Aorta (tissue), 5 donors: ENCODE data around the gene SMYD3. TPM values are rescaled to one million over a fixed set of nuclear protein-coding genes. Genes with fewer than 3 reads are reported as not detected.

Source experiments
- ATAC-seq: fragments of 200-7000 bp; cut with Tn5 transposase; one replicate; pipeline ENCODE4 v1.9.1; 2022; ENCODE audit warnings: moderate library complexity; ENCODE audit not compliant: low FRiP score
- DNase-seq, 2 donors: peaks; one replicate each; pipeline ENCODE4 v3.0.0-alpha.2; 2020
- H3K27ac ChIP-seq, 2 donors: one replicate each; pipeline ENCODE4 v1.5.1; 2013; ENCODE audit warnings: low read length in 2 of 2, mild to moderate bottlenecking in 2 of 2, moderate library complexity in 2 of 2, control low read depth in 1 of 2, inconsistent platforms in 1 of 2, low read depth in 1 of 2
- H3K27me3 ChIP-seq, 2 donors: one replicate each; pipeline ENCODE4 v1.6.1; 2013; ENCODE audit warnings: control low read depth in 1 of 2, low read length in 1 of 2, mild to moderate bottlenecking in 1 of 2, moderate library complexity in 1 of 2; ENCODE audit not compliant: insufficient read depth in 2 of 2, control insufficient read depth in 1 of 2
- H3K36me3 ChIP-seq, 2 donors: one replicate each; pipeline ENCODE4 v1.6.1; 2013; ENCODE audit warnings: control low read depth in 1 of 2, low read length in 1 of 2, mild to moderate bottlenecking in 1 of 2; ENCODE audit not compliant: insufficient read depth in 2 of 2, control insufficient read depth in 1 of 2
- H3K4me1 ChIP-seq, 2 donors: one replicate each; pipeline ENCODE4 v1.6.1; 2013; ENCODE audit warnings: low read length in 2 of 2, control low read depth in 1 of 2, mild to moderate bottlenecking in 1 of 2, moderate library complexity in 1 of 2; ENCODE audit not compliant: insufficient read depth in 2 of 2, control insufficient read depth in 1 of 2
- H3K4me3 ChIP-seq, 2 donors: one replicate each; pipeline ENCODE4 v1.5.1; 2013; ENCODE audit warnings: low read length in 2 of 2, control low read depth in 1 of 2, mild to moderate bottlenecking in 1 of 2
- H3K9me3 ChIP-seq: one replicate; pipeline ENCODE4 v1.6.1; 2013; ENCODE audit warnings: mild to moderate bottlenecking, low read length; ENCODE audit not compliant: control insufficient read depth
- WGBS, 2 donors: extraction: QIAGEN DNeasy Blood & Tissue Kit; methylation state at CpG; one replicate each; pipeline ENCODE4 v1.1.7; 2013; 5-methylcytosine and 5-hydroxymethylcytosine counted together
- intact Hi-C, 2 donors: fragments of 100-400 bp; cut with DNase I; formaldehyde crosslinking; loops; one replicate each; pipeline versions ENCODE4 v1.14.2 to v1.15.0; 2022
- polyA plus RNA-seq, 2 donors: library from polyadenylated mRNA; stranded (reverse); fragments of 200-250 nt; gene quantifications; one replicate each; pipeline ENCODE4 v1.2.3, GENCODE V29; 2013
- total RNA-seq, 2 donors: library from RNA; stranded (reverse); fragmentation: NEBNext Ultra II Directional; extraction: Animal tissue kit (Norgen Biotek cat#: 25700); gene quantifications; one replicate each; pipeline ENCODE4 v1.2.1, GENCODE V29; 2021
- donor health status: healthy with polysubstance abuse.
- donor health status: Bipolar disorder and iron deficiency.
- donor health status: DM: no; HTN: no; CAD: no.
- donor health status: DM: no; HTN: no; CAD: no.
- donor health status: DM: yes; HTN: yes; CAD: no.

SMYD3 gene
- total and polyA plus RNA-seq, 4 donors: 6.0 to 29.1 (median 11.1) TPM

- DNase-seq (no peak), ATAC-seq (no peak)
- no peak overlapping the region for H3K4me3 ChIP-seq
- no peaks in the 10 kb centered on the region for H3K36me3 ChIP-seq
- H3K4me1 ChIP-seq: no peaks in the 10 kb centered on the region
- H3K27me3 ChIP-seq: no peaks in the 10 kb centered on the region
- intact Hi-C loops: no loop called here
- H3K27ac ChIP-seq: no peak overlapping the region
- H3K9me3 ChIP-seq: no peaks in the 10 kb centered on the region
- 61 to 65% methylated on average over 7 of the region's 7 CpGs for WGBS, 2 donors
Measured at GRCh38 chr1:246283771-246284410, 223.2 kb downstream of the SMYD3 start.

- no peaks in the 10 kb centered on the region for H3K36me3 ChIP-seq
- no peaks in the 10 kb centered on the region for H3K4me1 ChIP-seq
- no peak overlapping the region for H3K4me3 ChIP-seq
- ATAC-seq (no peak), DNase-seq (no peak)
- H3K27ac ChIP-seq: no peak overlapping the region
- no peaks in the 10 kb centered on the region for H3K27me3 ChIP-seq
- intact Hi-C loops: no loop called here
- 58 to 64% methylated on average over 1 of the region's 1 CpG for WGBS, 2 donors
- H3K9me3 ChIP-seq: no peaks in the 10 kb centered on the region
Measured at GRCh38 chr1:246281639-246282038, 225.4 kb downstream of the SMYD3 start.

GRCh38 chr1:246281195-246281594 is 225.9 kb downstream of the SMYD3 start:
- ATAC-seq (no peak), DNase-seq (no peak)
- 89 to 90% methylated on average over 4 of the region's 4 CpGs for WGBS, 2 donors
- H3K4me1 ChIP-seq: no peaks in the 10 kb centered on the region
- H3K36me3 ChIP-seq: no peaks in the 10 kb centered on the region
- no peak overlapping the region for H3K4me3 ChIP-seq
- no peaks in the 10 kb centered on the region for H3K9me3 ChIP-seq
- H3K27ac ChIP-seq: no peak overlapping the region
- intact Hi-C loops: no loop called here
- no peaks in the 10 kb centered on the region for H3K27me3 ChIP-seq

GRCh38 chr1:246280551-246280950 is 226.5 kb downstream of the SMYD3 start:
- H3K4me1 ChIP-seq: no peaks in the 10 kb centered on the region
- WGBS, 2 donors: 90 to 91% methylated on average over 3 of the region's 3 CpGs
- H3K27me3 ChIP-seq: no peaks in the 10 kb centered on the region
- ATAC-seq: no peak
- H3K36me3 ChIP-seq: no peaks in the 10 kb centered on the region
- no peaks in the 10 kb centered on the region for H3K9me3 ChIP-seq
- H3K27ac ChIP-seq: no peak overlapping the region
- no peak overlapping the region for H3K4me3 ChIP-seq
- intact Hi-C loops: no loop called here
- DNase-seq: no peak

- 93 to 96% methylated on average over 5 of the region's 5 CpGs for WGBS, 2 donors
- Histone ChIP-seq H3K27me3 (no peaks in the 10 kb centered on the region), H3K36me3 (no peaks in the 10 kb centered on the region), H3K4me1 (no peaks in the 10 kb centered on the region), H3K9me3 (no peaks in the 10 kb centered on the region), H3K4me3 (no peak overlapping the region), H3K27ac (no peak overlapping the region)
- ATAC-seq (no peak), DNase-seq (no peak)
- intact Hi-C loops: no loop called here
Measured at GRCh38 chr1:246279402-246279801, 227.7 kb downstream of the SMYD3 start.

- no peak overlapping the region for H3K4me3 ChIP-seq
- 96 to 97% methylated on average over 6 of the region's 6 CpGs for WGBS, 2 donors
- intact Hi-C loops: no loop called here
- H3K4me1 ChIP-seq: no peaks in the 10 kb centered on the region
- DNase-seq (no peak), ATAC-seq (no peak)
- no peaks in the 10 kb centered on the region for H3K36me3 ChIP-seq
- H3K9me3 ChIP-seq: no peaks in the 10 kb centered on the region
- H3K27ac ChIP-seq: no peak overlapping the region
- no peaks in the 10 kb centered on the region for H3K27me3 ChIP-seq
Measured at GRCh38 chr1:246278371-246278770, 228.7 kb downstream of the SMYD3 start.

- Histone ChIP-seq H3K9me3 (no peaks in the 10 kb centered on the region), H3K4me1 (no peaks in the 10 kb centered on the region), H3K36me3 (no peaks in the 10 kb centered on the region), H3K27me3 (no peaks in the 10 kb centered on the region), H3K27ac (no peak overlapping the region), H3K4me3 (no peak overlapping the region)
- no peak for DNase-seq
- intact Hi-C loops: no loop called here
- 90 to 95% methylated on average over 3 of the region's 3 CpGs for whole genome bisulfite sequencing, 2 donors
- ATAC-seq: no peak
Measured at GRCh38 chr1:246275036-246275435, 232.0 kb downstream of the SMYD3 start.

GRCh38 chr1:246274186-246274585 is 232.9 kb downstream of the SMYD3 start:
- Histone ChIP-seq H3K27ac (no peak overlapping the region), H3K4me3 (no peak overlapping the region), H3K27me3 (no peaks in the 10 kb centered on the region), H3K36me3 (no peaks in the 10 kb centered on the region), H3K4me1 (no peaks in the 10 kb centered on the region), H3K9me3 (no peaks in the 10 kb centered on the region)
- WGBS, 2 donors: 45 to 55% methylated on average over 2 of the region's 2 CpGs
- ATAC-seq (no peak), DNase-seq (no peak)
- intact Hi-C loops: no loop called here

GRCh38 chr1:246271516-246271915 is 235.6 kb downstream of the SMYD3 start:
- ATAC-seq: no peak
- Histone ChIP-seq H3K4me3 (no peak overlapping the region), H3K27ac (no peak overlapping the region), H3K36me3 (no peaks in the 10 kb centered on the region), H3K4me1 (no peaks in the 10 kb centered on the region), H3K27me3 (no peaks in the 10 kb centered on the region), H3K9me3 (no peaks in the 10 kb centered on the region)
- 82 to 84% methylated on average over 4 of the region's 4 CpGs for WGBS, 2 donors
- DNase-seq: no peak
- intact Hi-C loops: no loop called here
